Heart left ventricle (tissue), 16 donors: ENCODE data around the gene AIG1. TPM values are rescaled to one million over a fixed set of nuclear protein-coding genes. Genes with fewer than 3 reads are reported as not detected.

Source experiments
- ATAC-seq, 4 donors: fragments of 200-7000 bp; cut with Tn5 transposase; one replicate each; pipeline ENCODE4 v1.9.1; 2020 to 2022; ENCODE audit warnings: moderate library complexity in 4 of 4, mild to moderate bottlenecking in 3 of 4, moderate number of reproducible peaks in 1 of 4
- DNase-seq, 5 donors: peaks; one replicate each; pipeline ENCODE4 v3.0.0-alpha.2; 2020
- H3K27ac ChIP-seq, 12 donors: fragments of 200-600 bp; sonication (generic) in 4 of 12; one replicate each; pipeline versions ENCODE4 v1.5.0 to v1.8.0; 2016 to 2022; ENCODE audit warnings: mild to moderate bottlenecking in 2 of 12
- H3K27me3 ChIP-seq, 9 donors: fragments of 200-600 bp; sonication (generic) in 2 of 9; one replicate each; pipeline versions ENCODE4 v1.5.1 to v1.8.0; 2016 to 2022; ENCODE audit warnings: mild to moderate bottlenecking in 3 of 9
- H3K36me3 ChIP-seq, 9 donors: fragments of 200-600 bp; sonication (generic) in 2 of 9; one replicate each; pipeline versions ENCODE4 v1.5.0 to v1.8.0; 2018 to 2022; ENCODE audit warnings: mild to moderate bottlenecking in 2 of 9
- H3K4me1 ChIP-seq, 12 donors: fragments of 200-600 bp; sonication (generic) in 4 of 12; one replicate each; pipeline versions ENCODE4 v1.5.0 to v1.8.0; 2016 to 2022; ENCODE audit warnings: mild to moderate bottlenecking in 3 of 12
- H3K4me3 ChIP-seq, 12 donors: fragments of 200-600 bp; sonication (generic) in 4 of 12; one replicate each; pipeline versions ENCODE4 v1.5.0 to v1.8.0; 2017 to 2022; ENCODE audit warnings: mild to moderate bottlenecking in 9 of 12, moderate library complexity in 4 of 12
- H3K9me3 ChIP-seq, 12 donors: fragments of 200-600 bp; sonication (generic) in 4 of 12; one replicate each; pipeline versions ENCODE4 v1.5.0 to v1.8.0; 2016 to 2022; ENCODE audit warnings: mild to moderate bottlenecking in 1 of 12
- POLR2A ChIP-seq, 2 donors: fragments of 450-650 bp; IDR thresholded peaks; one replicate each; pipeline ENCODE4 v1.6.1; 2017; ENCODE audit warnings: antibody characterized with exemption in 2 of 2, mild to moderate bottlenecking in 2 of 2, moderate library complexity in 2 of 2
- WGBS, 4 donors: extraction: QIAGEN DNeasy Blood & Tissue Kit in 2 of 4; methylation state at CpG; one replicate each; pipeline versions ENCODE4 v1.1.5 to v1.1.7; 2013 to 2018; 5-methylcytosine and 5-hydroxymethylcytosine counted together
- intact Hi-C, 10 donors: fragments of 100-400 bp; cut with DNase I; formaldehyde crosslinking; loops; one replicate each; pipeline versions ENCODE4 v1.11.1 to v1.14.2; 2022
- polyA plus RNA-seq, 2 donors: library from polyadenylated mRNA; stranded (reverse); fragments of 200-250 nt; gene quantifications; one replicate each; pipeline ENCODE4 v1.2.3, GENCODE V29; 2013
- total RNA-seq, 9 donors: library from RNA; depleted of rRNA in 2 of 9; stranded (reverse); fragments of >200 nt in 2 of 9; fragmentation: NEBNext Ultra II Directional in 3 of 9; extraction: Animal tissue kit (Norgen Biotek cat#: 25700) in 3 of 9; gene quantifications; one replicate each; pipeline versions ENCODE4 v1.1.0 to v1.2.4, GENCODE V29; 2016 to 2023
- TF ChIP-seq, protein P1 (sequence below), 12 donors: fragments of 200-600 bp; sonication (generic) in 4 of 12; IDR thresholded peaks; one replicate each; pipeline versions ENCODE4 v1.5.0 to v1.8.0; 2018 to 2022; ENCODE audit warnings: antibody characterized with exemption in 12 of 12, mild to moderate bottlenecking in 5 of 12
- donor health status: ischemic (EF 13 %, LVEDD 7.1; RV severe dilation, severe dysfunction).
- donor health status: healthy with polysubstance abuse.
- donor health status: DM: no; HTN: yes; CAD: no.
- donor health status: DM: no; HTN: no; CAD: no.
- donor health status: ischemic (EF 25% LVEDD 6.9; RV normal size, moderate dysfunction).
- donor health status: ischemic (EF 25% LVEDD 5.7; RV mildly dilated, moderate dysfunction).
- donor health status: healthy.
- donor health status: DM: yes; HTN: yes; CAD: no.
- donor health status: ischemic (EF 35%, LVEDD 5.7; RV mildly dilated, moderate dysfunction).
- donor health status: nonischemic (EF 11% LVEDD 7.7; RV severe dilation, severe dysfunction).
- donor health status: DM: yes; HTN: yes; CAD: no.
- donor health status: PGD.
- donor health status: ischemic (EF 29% LVEDD 5.4; RV normal size, mild dysfunction).
- donor health status: nonischemic (EF 23%, LVEDD 6.1; RV moderate dilation, normal function).

The AIG1 gene
- total and polyA plus RNA-seq, 11 donors = 18.1 to 101 (median 64.0) TPM

DNA sequence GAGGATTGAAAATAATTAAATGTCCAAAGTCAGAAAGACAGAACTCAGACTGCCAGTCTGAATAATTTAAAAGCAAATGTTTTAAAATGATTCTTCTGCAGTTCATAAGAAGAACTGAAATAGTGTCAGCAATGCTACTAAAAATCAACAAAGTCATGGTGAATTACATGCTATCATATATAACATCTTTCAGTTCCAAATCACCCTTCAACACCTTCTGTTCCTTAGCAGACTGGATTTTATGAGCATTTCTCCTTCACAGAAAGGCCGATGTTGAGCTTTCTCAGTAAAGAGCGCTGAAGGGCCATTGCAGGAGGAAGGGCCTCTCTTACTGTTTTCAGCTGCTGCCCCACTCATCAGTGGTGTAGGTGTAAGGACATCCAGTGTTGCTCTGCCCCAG, 63.3 kb downstream of the AIG1 start:
- TF ChIP-seq, protein P1, sequence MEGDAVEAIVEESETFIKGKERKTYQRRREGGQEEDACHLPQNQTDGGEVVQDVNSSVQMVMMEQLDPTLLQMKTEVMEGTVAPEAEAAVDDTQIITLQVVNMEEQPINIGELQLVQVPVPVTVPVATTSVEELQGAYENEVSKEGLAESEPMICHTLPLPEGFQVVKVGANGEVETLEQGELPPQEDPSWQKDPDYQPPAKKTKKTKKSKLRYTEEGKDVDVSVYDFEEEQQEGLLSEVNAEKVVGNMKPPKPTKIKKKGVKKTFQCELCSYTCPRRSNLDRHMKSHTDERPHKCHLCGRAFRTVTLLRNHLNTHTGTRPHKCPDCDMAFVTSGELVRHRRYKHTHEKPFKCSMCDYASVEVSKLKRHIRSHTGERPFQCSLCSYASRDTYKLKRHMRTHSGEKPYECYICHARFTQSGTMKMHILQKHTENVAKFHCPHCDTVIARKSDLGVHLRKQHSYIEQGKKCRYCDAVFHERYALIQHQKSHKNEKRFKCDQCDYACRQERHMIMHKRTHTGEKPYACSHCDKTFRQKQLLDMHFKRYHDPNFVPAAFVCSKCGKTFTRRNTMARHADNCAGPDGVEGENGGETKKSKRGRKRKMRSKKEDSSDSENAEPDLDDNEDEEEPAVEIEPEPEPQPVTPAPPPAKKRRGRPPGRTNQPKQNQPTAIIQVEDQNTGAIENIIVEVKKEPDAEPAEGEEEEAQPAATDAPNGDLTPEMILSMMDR (IDR thresholded peaks at IDR 0.05) = no peak
- TF ChIP-seq POLR2A (IDR thresholded peaks at IDR 0.05) = no peak
- intact Hi-C loops = no loop called here

DNA sequence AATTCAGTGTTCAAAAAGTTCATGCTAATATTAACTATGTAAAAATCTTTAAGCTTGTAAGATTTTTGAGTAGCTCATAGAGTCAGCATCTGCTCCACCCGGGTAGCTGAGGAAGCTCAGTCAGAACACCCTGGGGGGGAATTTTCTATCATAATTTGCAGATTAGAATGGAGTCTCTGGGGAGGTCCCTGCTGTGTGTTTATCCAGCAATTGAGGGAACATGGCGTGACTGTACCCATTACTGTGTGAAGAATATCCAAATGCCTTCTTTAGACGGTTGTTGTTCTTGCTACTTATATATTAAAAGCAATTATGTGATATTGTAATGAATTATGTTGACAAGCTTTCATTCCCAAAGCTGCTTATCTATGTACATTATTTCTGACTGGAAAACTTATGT, 64.8 kb downstream of the AIG1 start:
- intact Hi-C loops = no loop called here

More for the DNA sequence above, 63.3 kb downstream of the AIG1 start:
- Histone ChIP-seq H3K4me3 (no peak overlapping the region), H3K9me3 (peaks cover 0 to 10% (median 0%) of the 10 kb centered on the region in 12 donors), H3K4me1 (peaks cover 0 to 4% (median 0%) of the 10 kb centered on the region in 12 donors), H3K36me3 (peaks cover 0 to 9% (median 0%) of the 10 kb centered on the region in 9 donors), H3K27me3 (no peaks in the 10 kb centered on the region), H3K27ac (no peak overlapping the region)
- 94 to 100% (median 97%) methylated on average over 2 of the region's 2 CpGs for WGBS, 4 donors
- ATAC-seq (no peak), DNase-seq (no peak)

DNA sequence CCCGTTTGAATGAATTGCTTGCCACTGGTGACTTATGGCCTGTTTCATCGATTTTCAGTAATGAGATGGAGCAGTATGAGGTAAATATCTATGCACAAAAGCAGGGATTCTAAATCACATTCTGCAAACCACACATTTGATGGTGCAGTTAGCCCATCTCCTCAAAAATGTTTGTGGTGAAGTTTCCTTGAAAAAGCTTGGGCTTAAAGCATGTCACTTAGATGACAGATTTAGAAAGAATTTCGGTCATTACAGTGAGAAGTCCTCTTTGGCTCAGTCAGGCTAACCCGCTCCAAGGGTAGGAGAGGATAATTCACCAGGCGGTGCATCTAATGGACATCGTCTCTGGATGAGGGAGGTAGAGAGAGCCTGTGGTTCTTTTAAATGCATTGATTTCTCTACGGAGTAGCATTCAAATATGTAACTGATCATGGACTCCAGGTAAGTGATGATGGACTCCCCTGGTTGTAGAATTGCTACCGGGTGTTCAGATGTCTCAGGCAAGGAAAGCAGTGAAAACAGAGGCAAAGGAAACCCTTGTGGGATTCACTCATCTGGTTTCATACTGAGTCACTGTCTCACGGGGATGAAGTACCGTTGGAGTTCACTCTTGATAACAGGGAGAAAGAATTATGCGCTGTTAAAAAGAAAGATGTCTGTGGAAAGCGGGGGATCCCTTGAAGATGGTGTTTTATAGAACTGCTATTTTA, 65.3 kb downstream of the AIG1 start:
- Histone ChIP-seq H3K4me3 (no peak overlapping the region), H3K27ac (no peak overlapping the region), H3K36me3 (peaks cover 0 to 9% (median 0%) of the 10 kb centered on the region in 9 donors), H3K4me1 (peaks cover 0 to 4% (median 0%) of the 10 kb centered on the region in 12 donors), H3K27me3 (no peaks in the 10 kb centered on the region), H3K9me3 (peaks cover 0 to 18% (median 7%) of the 10 kb centered on the region in 12 donors)
- TF ChIP-seq, protein P1 (IDR thresholded peaks at IDR 0.05) = no peak
- TF ChIP-seq POLR2A (IDR thresholded peaks at IDR 0.05) = no peak
- intact Hi-C loops = no loop called here
- ATAC-seq (no peak), DNase-seq (no peak)
- WGBS, 4 donors = 88 to 91% (median 89%) methylated on average over 12 of the region's 12 CpGs

More for the DNA sequence above, 64.8 kb downstream of the AIG1 start:
- DNase-seq (no peak), ATAC-seq (no peak)
- Histone ChIP-seq H3K36me3 (peaks cover 0 to 9% (median 0%) of the 10 kb centered on the region in 9 donors), H3K4me3 (no peak overlapping the region), H3K4me1 (peaks cover 0 to 4% (median 0%) of the 10 kb centered on the region in 12 donors), H3K9me3 (peaks cover 0 to 18% (median 2%) of the 10 kb centered on the region in 12 donors), H3K27me3 (no peaks in the 10 kb centered on the region), H3K27ac (no peak overlapping the region)
- WGBS, 4 donors = 66 to 77% (median 71%) methylated on average over 3 of the region's 3 CpGs
- TF ChIP-seq, protein P1 (IDR thresholded peaks at IDR 0.05) = no peak
- no peak for TF ChIP-seq POLR2A (IDR thresholded peaks at IDR 0.05)

DNA sequence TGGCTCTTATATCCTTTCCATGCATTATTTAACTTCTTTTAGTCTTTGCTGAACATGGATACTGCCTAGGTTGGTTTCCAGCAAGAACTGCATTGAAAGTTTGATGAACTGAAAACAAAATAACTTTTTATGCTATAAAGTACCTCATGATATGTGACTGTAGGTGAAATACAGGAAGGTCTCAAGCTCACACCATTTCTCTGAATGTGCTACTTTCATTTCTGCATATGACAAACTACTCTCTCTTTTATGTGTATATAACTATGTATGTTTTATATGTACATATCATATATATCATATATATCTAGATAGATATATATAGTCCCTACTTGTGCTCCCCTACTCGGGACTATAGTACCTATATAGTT, 65.9 kb downstream of the AIG1 start:
- intact Hi-C loops = no loop called here
- Histone ChIP-seq H3K27me3 (no peaks in the 10 kb centered on the region), H3K9me3 (peaks cover 0 to 23% (median 11%) of the 10 kb centered on the region in 12 donors), H3K27ac (no peak overlapping the region), H3K4me1 (peaks cover 0 to 4% (median 0%) of the 10 kb centered on the region in 12 donors), H3K4me3 (no peak overlapping the region), H3K36me3 (peaks cover 0 to 9% (median 0%) of the 10 kb centered on the region in 9 donors)
- ATAC-seq = no peak
- DNase-seq = no peak
- WGBS, 4 donors = 94 to 98% (median 95%) methylated on average over 1 of the region's 1 CpG
- TF ChIP-seq POLR2A (IDR thresholded peaks at IDR 0.05) = no peak
- TF ChIP-seq, protein P1 (IDR thresholded peaks at IDR 0.05) = no peak
